ENCODE measurements around the gene UBQLNL. TPM values are rescaled to one million over a fixed set of nuclear protein-coding genes. Genes with fewer than 3 reads are reported as not detected.

The UBQLNL gene
- total RNA-seq, 2 donors from 2014 or later = 0.29 to 0.42 TPM

DNA sequence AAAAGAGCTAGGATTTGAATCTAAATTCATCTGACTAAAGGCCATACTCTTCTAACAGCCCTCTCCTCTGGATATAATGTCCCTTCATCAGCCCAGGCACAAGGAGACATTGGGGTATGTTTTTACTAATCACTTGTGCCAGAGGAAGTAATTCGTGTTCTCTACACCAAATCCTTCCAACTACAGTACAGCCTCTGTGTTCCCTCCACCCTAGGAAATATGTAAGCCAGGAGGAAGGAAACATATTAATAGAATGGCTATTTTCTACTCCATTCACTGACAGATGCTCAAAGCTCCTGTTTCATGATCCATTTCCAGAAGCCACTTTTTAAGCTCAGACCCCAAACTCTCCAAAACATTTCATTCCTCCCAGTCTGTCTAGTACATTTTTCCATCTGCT, 12.0 kb upstream of the UBQLNL start:
- no peak for DNase-seq
- Mint-ChIP-seq H3K27me3 (peaks cover 42% of the 10 kb centered on the region), H3K27ac (no peak overlapping the region), H3K4me1 (no peaks in the 10 kb centered on the region), H3K4me3 (no peak overlapping the region), H3K36me3 (ENCODE audit: low read depth) (peaks cover 2% of the 10 kb centered on the region)
- no peak for ATAC-seq
- no peaks in the 10 kb centered on the region for H3K9me3 ChIP-seq (ENCODE audit: control insufficient read depth, low read length, poor library complexity, severe bottlenecking)

DNA sequence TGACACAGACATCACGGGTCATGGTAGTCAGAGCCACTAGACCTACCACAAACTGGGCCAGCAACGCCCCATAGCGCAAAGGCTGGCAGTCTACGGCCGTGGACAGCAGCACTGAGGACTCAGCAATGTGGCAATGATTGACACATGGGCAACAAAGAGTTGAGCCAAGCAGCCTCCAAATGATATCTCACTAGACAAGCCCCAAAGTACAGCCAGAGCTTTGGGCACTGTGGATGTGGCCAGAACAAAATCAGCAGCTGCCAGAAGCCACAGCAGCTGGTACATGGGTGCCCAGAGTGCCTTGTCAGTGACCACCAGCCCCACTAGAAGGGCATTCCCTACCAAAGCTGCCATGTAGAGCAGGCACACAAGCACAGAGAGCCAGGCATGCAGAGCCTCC, 11.2 kb upstream of the UBQLNL start:
- no peak for DNase-seq
- Mint-ChIP-seq H3K27me3 (peaks cover 42% of the 10 kb centered on the region), H3K4me3 (no peak overlapping the region), H3K36me3 (ENCODE audit: low read depth) (peaks cover 2% of the 10 kb centered on the region), H3K4me1 (no peaks in the 10 kb centered on the region), H3K27ac (no peak overlapping the region)
- no peak for ATAC-seq
- no peaks in the 10 kb centered on the region for H3K9me3 ChIP-seq (ENCODE audit: control insufficient read depth, low read length, poor library complexity, severe bottlenecking)

DNA sequence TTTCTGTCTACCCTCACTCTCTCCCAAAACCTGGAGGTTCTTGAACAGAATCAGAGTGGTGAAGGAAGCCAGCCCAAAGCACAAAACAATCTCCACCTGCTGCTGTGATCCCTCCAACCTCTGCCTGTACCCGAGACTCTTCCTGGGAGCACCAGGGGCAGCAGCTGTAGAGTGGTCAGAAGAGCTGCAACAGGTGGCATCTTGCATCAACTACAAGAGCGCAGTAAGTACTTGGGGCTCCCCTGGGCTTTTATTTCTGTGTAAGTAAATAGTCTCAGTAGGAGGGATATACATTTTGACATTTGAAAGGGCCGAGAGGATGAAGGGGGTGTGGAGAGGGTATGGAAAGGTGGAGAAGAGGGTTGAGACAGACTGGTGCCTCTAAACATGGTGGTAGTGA, 8.3 kb upstream of the UBQLNL start:
- no peak for DNase-seq
- Mint-ChIP-seq H3K4me3 (no peak overlapping the region), H3K27me3 (peaks cover 25% of the 10 kb centered on the region), H3K27ac (no peak overlapping the region), H3K36me3 (ENCODE audit: low read depth) (no peaks in the 10 kb centered on the region), H3K4me1 (no peaks in the 10 kb centered on the region)
- H3K9me3 ChIP-seq (ENCODE audit: control insufficient read depth, low read length, poor library complexity, severe bottlenecking) = no peaks in the 10 kb centered on the region
- ATAC-seq = no peak

DNA sequence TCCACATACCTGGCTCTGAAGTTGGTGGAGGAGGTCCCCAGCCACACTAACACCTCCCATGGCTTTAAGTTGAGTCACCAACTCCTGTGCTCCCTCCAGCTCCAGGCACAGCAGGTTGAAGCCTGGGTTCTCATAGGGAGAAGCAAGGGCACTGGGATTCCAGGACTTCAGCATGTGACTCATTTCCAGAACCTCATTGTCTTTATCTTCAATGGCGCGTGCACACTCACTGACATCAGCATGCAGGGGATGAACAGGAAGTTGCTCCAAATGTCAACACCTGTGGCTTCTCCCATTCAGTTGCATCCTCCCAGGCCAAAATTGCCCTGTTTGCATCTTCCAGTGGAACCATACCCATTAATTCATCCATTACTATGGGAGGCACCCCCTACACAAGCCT, 5.8 kb upstream of the UBQLNL start:
- DNase-seq = no peak
- Mint-ChIP-seq H3K4me1 (no peaks in the 10 kb centered on the region), H3K36me3 (ENCODE audit: low read depth) (no peaks in the 10 kb centered on the region), H3K27ac (no peak overlapping the region), H3K4me3 (no peak overlapping the region), H3K27me3 (peaks cover 23% of the 10 kb centered on the region)
- no peaks in the 10 kb centered on the region for H3K9me3 ChIP-seq (ENCODE audit: control insufficient read depth, low read length, poor library complexity, severe bottlenecking)
- no peak for ATAC-seq

DNA sequence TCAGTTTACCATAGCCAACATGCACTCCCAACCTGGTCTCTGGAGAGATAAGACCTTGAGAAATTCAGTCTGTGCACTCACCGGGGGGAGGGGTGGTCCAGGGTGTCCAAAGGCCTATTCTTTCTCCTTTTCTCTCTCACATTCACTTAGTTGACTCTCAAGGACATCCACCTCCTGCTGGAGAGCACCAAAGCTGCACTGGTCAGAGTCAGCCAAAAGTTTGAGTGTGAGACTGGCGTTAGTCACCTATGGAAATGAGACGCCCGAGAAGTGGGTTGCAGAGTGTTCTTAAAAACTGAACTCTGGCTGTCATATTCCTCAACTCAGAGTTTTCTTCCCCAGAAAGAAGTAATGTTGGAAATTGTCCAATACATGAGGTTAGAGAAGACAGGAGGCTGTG, 5.0 kb upstream of the UBQLNL start:
- no peak overlapping the region for H3K27ac Mint-ChIP-seq
- H3K4me1 Mint-ChIP-seq = no peaks in the 10 kb centered on the region

DNA sequence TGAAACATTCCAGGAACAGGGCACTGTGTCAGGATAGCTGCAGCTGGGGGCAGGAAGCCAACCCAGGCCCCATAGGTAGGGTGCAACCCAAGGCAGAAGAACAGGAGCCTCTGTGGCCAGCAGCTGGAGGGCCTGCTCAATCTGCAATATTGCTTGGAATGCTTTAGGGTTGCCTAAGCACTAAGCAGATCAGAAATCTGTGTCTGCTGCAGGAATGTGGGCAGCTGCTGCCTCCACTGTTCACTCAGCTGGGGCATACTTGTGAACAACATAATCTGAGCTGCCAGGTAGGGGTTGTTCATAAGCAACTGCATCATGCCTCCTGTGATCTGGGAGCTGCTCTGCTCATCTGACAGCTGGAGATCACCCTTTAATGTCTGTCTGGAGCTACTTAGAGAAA, 1.7 kb downstream of the UBQLNL start:
- DNase-seq (no peak), ATAC-seq (no peak)
- no peaks in the 10 kb centered on the region for H3K9me3 ChIP-seq (ENCODE audit: control insufficient read depth, low read length, poor library complexity, severe bottlenecking)
- Mint-ChIP-seq H3K27me3 (peaks cover 14% of the 10 kb centered on the region), H3K36me3 (ENCODE audit: low read depth) (no peaks in the 10 kb centered on the region), H3K4me1 (peaks cover under 1% of the 10 kb centered on the region), H3K4me3 (no peak overlapping the region), H3K27ac (no peak overlapping the region)

More for the DNA sequence above, 5.0 kb upstream of the UBQLNL start:
- H3K9me3 ChIP-seq (ENCODE audit: control insufficient read depth, low read length, poor library complexity, severe bottlenecking) = no peaks in the 10 kb centered on the region
- ATAC-seq (no peak), DNase-seq (no peak)
- peaks cover 16% of the 10 kb centered on the region for H3K27me3 Mint-ChIP-seq
- no peaks in the 10 kb centered on the region for H3K36me3 Mint-ChIP-seq (ENCODE audit: low read depth)
- no peak overlapping the region for H3K4me3 Mint-ChIP-seq

DNA sequence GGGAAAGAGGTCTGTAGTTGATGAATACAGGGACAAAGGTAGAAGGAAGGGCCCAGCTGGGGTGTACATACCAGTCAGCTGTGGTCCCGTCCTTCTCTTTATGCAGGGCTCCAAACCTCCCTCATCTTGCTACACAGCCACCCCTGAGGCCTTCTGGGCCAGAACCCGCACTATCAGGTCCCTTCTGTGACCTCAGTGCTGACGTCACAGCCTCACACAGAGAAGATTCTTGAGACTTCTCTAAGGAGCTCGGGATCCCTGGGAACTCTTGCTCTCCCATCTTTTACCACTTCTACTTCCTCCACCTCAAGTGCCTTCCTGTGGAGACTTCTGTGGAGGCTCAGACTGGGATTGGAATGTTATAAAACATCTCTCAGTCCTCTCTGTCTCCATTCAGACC, 6.7 kb downstream of the UBQLNL start, which contains the start of gene UBQLN3:
TSS of gene UBQLN3 (minus strand) at position 155 of the 400 bp plus-strand sequence. CDS start 399 bp downstream, outside the sequence.
- ATAC-seq = no peak
- Mint-ChIP-seq H3K27ac (no peak within 1 kb of the TSS), H3K4me1 (peaks cover 6% of the 10 kb centered on the region), H3K4me3 (no peak within 1 kb of the TSS), H3K36me3 (ENCODE audit: low read depth) (no peaks in the 10 kb centered on the region), H3K27me3 (peaks cover 45% of the 10 kb centered on the region)
- H3K9me3 ChIP-seq (ENCODE audit: control insufficient read depth, low read length, poor library complexity, severe bottlenecking) = no peaks in the 10 kb centered on the region
- no peak for DNase-seq

DNA sequence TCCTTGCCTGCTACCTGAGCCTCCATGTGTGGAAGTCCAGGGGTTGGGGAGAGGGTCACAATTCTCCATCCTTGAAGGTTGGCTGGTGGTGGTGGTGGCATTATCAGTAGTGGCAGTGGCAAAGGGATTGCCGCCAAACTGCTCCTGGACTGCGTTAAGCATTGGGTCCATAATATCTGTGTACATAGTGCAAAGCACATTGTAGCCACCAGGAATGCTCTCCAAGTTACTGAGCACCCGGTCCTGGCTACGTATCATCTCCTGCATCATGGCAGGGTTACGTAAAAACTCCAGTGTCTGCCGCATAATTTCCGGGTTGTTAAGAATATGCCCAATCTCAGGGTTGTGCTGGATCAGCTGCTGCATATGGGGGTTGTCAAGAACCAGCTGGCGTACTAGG, 7.9 kb downstream of the UBQLNL start:
- Mint-ChIP-seq H3K36me3 (ENCODE audit: low read depth) (no peaks in the 10 kb centered on the region), H3K27me3 (peaks cover 51% of the 10 kb centered on the region)
- ATAC-seq = no peak

DNA sequence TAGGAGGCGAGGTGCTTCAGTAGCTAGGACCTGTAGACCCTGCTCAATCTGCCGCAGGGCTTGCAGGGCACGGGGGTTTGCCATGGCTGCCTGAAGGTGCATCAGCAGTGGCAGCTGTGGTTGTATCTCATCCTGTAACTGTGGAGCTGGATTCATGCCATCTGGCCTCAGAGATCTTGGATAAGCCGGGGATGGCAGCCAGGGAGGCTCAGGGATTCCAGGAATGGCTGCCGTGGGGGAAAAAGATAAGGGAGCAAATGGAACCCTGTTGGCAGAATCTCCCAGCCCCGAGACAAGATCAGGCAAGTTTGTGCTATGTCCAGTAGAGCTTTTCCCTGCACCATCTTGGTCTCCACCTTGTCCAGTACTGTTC, 8.6 kb downstream of the UBQLNL start:
- H3K4me3 Mint-ChIP-seq = no peak overlapping the region
- peaks cover 6% of the 10 kb centered on the region for H3K4me1 Mint-ChIP-seq
- H3K27me3 Mint-ChIP-seq = peaks cover 51% of the 10 kb centered on the region
- DNase-seq (no peak), ATAC-seq (no peak)
- no peaks in the 10 kb centered on the region for H3K9me3 ChIP-seq (ENCODE audit: control insufficient read depth, low read length, poor library complexity, severe bottlenecking)
- H3K27ac Mint-ChIP-seq = no peak overlapping the region
- no peaks in the 10 kb centered on the region for H3K36me3 Mint-ChIP-seq (ENCODE audit: low read depth)

More for the DNA sequence above, 7.9 kb downstream of the UBQLNL start:
- H3K4me1 Mint-ChIP-seq = peaks cover 6% of the 10 kb centered on the region
- no peak overlapping the region for H3K4me3 Mint-ChIP-seq
- DNase-seq = no peak
- no peak overlapping the region for H3K27ac Mint-ChIP-seq
- H3K9me3 ChIP-seq (ENCODE audit: control insufficient read depth, low read length, poor library complexity, severe bottlenecking) = no peaks in the 10 kb centered on the region

DNA sequence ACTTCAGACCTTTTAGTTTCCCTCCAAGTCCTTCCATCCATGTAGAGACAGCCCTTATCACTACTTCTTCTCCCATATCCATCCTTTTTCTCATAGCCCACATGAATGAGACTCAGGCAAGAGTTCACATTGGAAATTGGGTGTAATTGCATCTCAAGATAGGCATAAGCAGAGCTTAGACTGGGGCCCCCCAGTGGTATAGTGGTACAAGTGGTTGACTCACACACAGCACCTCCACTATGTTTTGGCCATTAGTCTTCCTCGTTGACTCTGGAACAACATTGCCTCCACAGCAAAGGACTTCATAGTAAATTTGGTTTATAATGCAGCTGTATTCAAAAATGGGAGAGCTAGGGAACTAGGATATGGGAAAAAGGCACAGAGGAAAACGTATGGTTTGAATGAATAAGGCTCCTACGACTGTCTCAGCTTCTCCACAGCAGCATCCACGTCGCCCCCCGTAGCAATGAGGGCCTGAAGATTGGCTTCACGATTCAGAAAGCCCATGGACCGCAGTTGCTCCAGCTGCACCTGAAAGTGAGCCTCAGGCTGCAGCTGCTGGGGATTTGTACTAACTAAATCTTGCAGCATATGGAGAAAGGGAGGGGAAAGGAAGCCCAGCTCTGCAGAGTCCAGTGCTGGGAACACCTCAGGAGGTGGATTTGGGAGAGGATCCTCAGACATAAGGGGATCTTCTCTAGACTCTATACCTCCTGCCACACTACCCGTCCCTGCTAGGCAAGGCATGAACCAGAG, 9.1 kb downstream of the UBQLNL start:
- Mint-ChIP-seq H3K4me1 (peaks cover 6% of the 10 kb centered on the region), H3K36me3 (ENCODE audit: low read depth) (no peaks in the 10 kb centered on the region), H3K27ac (no peak overlapping the region), H3K27me3 (peaks cover 55% of the 10 kb centered on the region), H3K4me3 (no peak overlapping the region)
- DNase-seq = no peak
- no peak for ATAC-seq
- no peaks in the 10 kb centered on the region for H3K9me3 ChIP-seq (ENCODE audit: control insufficient read depth, low read length, poor library complexity, severe bottlenecking)

DNA sequence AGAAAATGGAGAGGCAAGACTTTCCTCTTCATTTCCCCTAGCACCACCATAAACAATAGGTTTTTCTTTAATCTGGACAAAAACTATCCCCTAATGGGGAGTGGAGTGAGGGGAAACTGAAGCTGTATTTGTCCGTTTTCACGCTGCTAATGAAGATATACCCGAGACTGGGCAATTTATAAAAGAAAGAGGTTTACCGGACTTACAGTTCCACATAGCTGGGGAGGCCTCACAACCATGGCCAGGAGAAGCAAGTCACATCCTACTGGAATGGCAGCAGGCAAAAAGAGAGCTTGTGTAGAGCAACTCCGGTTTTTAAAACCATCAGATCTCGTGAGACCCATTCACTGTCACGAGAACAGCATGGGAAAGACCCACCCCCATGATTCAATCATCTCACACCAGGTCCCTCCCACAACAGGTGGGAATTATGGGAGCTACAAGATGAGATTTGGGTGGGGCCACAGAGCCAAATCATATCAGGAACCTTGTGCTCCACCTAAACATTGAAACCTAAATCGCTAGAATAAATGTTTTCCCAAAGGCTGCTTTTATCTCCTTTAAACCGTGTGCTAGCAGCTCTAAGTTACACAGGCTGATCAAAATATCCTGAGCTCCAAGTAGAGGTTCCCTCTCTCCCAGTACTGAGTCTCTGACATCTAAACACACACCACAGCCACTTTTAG, 11.0 kb downstream of the UBQLNL start:
- no peak overlapping the region for H3K4me3 Mint-ChIP-seq
- no peaks in the 10 kb centered on the region for H3K9me3 ChIP-seq (ENCODE audit: control insufficient read depth, low read length, poor library complexity, severe bottlenecking)
- no peak for DNase-seq
- H3K27ac Mint-ChIP-seq = no peak overlapping the region
- ATAC-seq = no peak
- H3K27me3 Mint-ChIP-seq = peaks cover 65% of the 10 kb centered on the region
- H3K4me1 Mint-ChIP-seq = peaks cover 6% of the 10 kb centered on the region
- H3K36me3 Mint-ChIP-seq (ENCODE audit: low read depth) = peaks cover 2% of the 10 kb centered on the region

DNA sequence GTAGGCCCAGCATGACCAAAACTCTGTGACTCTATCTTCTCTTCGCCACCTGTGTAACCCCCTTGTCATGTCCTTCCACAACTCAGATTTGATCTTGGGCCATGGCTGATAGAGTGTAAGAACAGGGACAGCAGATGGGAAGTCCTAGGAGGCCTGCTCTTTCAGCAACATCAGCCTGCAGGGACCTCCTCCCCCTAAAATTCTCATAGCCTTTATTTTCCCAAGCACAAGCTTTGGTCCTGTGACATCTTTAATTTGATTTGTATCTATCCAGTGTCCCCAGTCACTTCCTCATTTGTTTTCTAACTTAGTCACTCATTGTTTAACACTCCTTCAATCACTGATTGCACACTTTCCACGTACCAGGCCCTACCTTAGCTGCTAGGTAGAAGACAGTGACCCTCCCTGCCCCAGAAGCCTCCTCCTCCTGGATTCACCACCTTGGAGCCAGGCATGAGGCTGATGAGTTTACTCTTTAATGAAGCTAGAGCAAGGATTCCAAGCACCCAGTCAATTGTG, 12.0 kb downstream of the UBQLNL start:
- Mint-ChIP-seq H3K27ac (no peak overlapping the region), H3K4me1 (peaks cover 2% of the 10 kb centered on the region), H3K27me3 (peaks cover 63% of the 10 kb centered on the region), H3K36me3 (ENCODE audit: low read depth) (peaks cover 2% of the 10 kb centered on the region), H3K4me3 (no peak overlapping the region)
- no peaks in the 10 kb centered on the region for H3K9me3 ChIP-seq (ENCODE audit: control insufficient read depth, low read length, poor library complexity, severe bottlenecking)
- ATAC-seq (no peak), DNase-seq (no peak)

DNA sequence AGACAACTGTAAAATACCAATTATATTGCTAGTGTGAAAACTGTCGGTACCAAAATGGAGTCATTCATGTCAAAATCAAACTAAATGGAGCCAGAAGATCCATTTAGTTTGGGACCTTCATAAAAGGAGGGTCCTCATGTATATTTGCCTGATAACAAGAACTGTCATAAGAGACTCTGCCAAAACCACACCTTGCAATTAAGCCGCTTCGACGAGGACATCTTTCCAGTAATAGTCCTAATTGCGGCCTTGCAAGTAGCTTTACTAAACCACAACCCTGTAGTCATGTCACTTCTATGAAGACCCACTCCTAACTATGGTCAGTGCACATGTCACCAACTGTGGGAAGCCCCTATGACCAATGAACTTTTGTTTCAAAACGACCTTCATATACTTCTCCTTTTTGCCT, 16.1 kb downstream of the UBQLNL start:
- H3K36me3 Mint-ChIP-seq (ENCODE audit: low read depth) = peaks cover 2% of the 10 kb centered on the region

More for the DNA sequence above, 16.1 kb downstream of the UBQLNL start:
- no peak for ATAC-seq
- no peak for DNase-seq
- Mint-ChIP-seq H3K27me3 (peaks cover 38% of the 10 kb centered on the region), H3K4me3 (no peak overlapping the region), H3K27ac (no peak overlapping the region), H3K4me1 (no peaks in the 10 kb centered on the region)
- H3K9me3 ChIP-seq (ENCODE audit: control insufficient read depth, low read length, poor library complexity, severe bottlenecking) = no peaks in the 10 kb centered on the region

Data from T-helper 17 cell (primary cell).